G401 (cell line): ENCODE measurements around the gene BTBD2. TPM values are rescaled to one million over a fixed set of nuclear protein-coding genes. Genes with fewer than 3 reads are reported as not detected.
"Not testable (repeated sequence)": the region's sequence is repeated elsewhere in the genome, so short reads cannot be mapped to it uniquely, and the experiment has no call there.

ENCODE experiments used
- DNase-seq: peaks from one replicate; pipeline ENCODE4 v3.0.0-alpha.2; 2015; ENCODE audit warnings: low spot score
- in situ Hi-C: cut with HindIII; loops from 2 replicates; pipeline ENCODE4 v1.10.0; 2016; ENCODE audit warnings: low sequenced_read_pairs, mixed read lengths
- total RNA-seq: library from RNA; depleted of rRNA; stranded (reverse); fragments of >200 nt; shearing (Covaris generic); gene quantifications from 2 replicates; pipeline ENCODE4 v1.2.3, GENCODE V29; 2014

Gene BTBD2
- total RNA-seq, 1 experiment from 2014 or later = 70.9 TPM

DNA sequence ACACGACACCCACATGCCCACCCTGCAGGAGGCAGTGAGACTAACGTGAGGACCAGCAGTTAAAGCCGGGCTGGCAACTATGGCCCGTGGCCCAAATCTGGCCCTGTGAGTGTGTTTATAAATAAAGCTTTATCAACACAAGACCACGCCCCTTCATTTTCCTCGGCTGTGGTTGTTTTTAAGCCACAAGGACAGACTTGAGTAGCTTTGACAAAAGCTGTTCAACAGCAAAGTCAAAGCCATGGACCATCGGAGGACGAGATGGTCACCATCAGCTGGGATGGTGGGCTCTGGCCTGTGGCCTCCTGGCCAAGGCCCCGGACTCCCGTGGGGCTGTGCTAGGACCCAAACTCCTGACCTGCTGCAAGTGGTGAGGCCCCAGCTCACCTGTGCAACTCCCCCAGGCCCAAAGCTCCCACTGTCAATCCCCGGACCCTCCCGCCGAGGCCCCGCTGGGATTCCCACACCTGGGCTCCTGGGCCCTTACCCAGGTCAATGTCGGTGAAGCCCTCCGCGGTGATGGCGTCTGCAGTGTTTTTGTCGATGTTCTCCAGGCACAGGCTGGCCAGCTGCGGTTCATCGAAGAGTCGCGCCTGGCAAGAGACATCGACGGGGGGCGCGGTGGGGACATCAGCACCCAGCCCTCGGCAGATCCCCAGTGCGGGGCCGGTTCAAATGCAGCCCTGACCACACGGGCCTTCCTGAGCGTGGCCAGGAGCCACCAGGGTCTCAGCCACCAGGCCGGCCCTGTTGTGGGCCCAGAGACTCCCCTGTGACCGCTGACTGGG lies 25.1 kb downstream of the BTBD2 start:
- in situ Hi-C loops = no loop called here
- no peak for DNase-seq

DNA sequence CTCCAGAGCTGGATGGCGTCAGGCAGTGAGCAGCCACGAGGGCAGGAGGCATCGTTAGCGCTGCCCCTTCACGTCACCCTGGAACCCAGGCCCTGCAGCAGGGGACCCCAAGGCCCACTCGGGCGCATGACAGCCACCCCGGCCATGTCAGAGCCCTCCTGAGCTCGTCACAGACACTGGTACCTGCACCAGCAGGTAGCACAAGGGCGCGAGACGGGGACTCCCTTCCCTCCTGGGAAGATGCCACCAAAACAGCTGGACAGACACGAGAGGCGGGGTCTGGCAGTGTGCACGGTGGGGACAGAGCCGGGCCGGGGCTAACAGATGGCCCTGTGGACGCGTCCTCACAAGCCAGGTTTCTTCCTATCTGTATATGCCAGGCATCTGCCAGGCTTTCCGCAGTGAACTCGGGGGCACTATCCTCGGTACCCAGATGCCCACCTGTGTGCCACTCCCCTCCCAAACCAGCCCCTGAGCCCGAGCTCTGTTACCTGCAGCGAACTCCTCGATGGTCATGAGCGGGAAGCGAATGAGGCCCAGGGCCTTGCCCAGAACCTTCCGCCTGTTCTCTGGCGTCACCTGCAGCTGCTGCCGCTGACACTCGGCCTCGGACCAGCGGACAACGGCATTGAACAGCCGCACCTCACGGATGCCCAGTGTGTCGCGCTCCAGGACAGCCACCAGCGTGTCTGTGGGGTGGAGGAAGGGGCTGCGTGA lies 25.8 kb downstream of the BTBD2 start:
- DNase-seq = no peak
- in situ Hi-C loops = no loop called here

DNA sequence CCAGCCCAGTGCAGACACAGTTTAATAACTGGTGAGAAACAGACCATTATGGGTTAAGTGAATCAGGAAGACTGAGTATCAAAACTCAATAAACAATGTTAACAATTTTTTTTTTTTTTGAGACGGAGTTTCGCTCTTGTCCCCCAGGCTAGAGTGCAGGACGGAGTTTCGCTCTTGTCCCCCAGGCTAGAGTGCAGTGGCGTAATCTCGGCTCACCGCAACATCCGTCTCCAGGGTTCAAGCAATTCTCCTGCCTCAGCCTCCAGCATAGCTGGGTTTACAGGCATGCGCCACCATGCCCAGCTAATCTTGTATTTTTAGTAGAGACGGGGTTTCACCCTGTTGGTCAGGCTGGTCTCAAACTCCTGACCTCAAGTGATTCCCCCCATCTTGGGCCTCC lies 27.1 kb downstream of the BTBD2 start:
- DNase-seq, in situ Hi-C loops: not testable (repeated sequence)

DNA sequence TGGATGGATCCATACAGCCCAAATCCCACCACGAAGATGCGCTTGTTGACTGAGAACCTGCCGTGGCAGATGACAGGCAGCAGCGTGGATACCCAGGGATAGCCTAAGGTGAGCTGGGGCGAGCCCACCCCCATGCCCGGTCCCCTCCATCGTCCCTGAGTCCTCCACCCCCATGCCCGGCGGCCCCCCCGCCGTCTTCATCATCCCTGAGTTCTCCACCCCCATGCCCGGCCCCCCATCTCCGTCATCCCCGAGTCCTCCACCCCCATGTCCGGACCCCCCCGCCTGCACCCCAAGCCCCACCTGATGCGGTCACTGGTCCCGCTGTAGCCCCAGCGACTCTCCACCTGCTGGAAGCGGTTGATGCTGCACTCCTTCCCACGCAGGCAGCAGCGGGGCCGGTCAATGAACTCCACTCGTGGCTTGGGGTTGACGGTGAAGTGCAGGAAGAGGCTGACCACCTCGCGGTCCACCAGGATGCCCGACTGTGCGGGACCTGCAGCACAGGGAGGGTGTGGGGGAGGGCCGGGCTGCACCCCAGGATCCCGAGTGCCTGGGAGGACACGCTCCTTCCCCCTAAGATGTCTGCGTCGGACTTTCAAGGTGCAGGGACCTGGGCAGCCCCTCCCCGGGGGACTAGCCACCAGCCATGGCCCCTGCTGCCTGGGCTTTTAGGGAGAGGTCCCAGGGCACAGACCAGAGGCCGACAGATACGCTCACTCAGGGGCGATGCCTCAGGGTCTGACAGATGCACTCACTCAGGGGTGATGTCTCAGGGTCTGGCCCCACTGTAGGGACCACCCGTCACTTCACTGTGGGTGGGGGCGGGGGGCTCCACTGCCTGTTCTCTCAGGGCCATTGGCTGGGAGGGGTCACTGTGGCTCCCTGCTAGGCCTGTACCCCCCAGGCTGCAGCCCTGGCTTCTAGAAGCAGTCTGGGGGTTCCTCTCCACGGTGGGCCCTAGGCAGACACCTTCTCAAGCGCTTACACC lies 28.0 kb downstream of the BTBD2 start:
- in situ Hi-C loops = no loop called here
- DNase-seq = no peak

DNA sequence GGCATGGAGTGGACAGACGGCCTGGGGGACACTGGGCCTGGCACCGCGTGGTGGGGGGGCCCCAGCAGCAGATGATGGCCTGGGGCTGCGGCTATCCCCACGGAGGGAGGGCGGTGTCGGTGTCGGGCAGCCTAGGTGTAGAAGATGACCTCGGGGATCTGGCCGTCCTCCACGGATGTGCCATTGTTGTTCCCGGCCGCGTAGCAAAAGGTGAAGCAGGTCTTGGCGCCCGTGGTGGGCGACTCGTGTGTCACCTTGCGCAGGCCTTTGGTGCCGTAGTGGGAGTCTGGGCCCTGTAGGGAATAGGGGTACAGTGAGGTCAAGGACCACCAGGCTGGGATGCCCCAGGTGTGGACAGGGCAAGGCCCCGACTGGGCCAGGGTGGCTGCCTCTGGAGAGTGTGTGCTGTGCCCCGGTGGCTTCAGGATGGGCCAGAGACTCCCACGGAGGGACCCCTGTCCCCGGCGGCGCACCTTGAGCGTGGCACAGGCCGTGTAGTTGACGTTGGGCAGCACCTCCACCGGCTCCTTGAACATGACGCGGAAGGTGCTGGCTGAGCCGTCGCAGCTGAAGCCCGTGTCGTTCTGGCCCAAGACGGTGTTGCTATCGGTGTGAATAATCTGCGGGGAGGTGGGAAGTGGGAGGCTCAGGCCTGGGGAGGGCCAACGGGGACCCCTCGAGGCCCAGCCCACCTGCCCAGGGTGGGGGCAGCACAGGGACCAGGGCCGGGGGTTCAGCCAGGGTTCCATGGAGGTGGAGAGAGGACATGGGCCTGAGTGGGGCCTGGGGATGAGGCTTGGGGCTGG lies 29.0 kb downstream of the BTBD2 start:
- no peak for DNase-seq
- in situ Hi-C loops = no loop called here

DNA sequence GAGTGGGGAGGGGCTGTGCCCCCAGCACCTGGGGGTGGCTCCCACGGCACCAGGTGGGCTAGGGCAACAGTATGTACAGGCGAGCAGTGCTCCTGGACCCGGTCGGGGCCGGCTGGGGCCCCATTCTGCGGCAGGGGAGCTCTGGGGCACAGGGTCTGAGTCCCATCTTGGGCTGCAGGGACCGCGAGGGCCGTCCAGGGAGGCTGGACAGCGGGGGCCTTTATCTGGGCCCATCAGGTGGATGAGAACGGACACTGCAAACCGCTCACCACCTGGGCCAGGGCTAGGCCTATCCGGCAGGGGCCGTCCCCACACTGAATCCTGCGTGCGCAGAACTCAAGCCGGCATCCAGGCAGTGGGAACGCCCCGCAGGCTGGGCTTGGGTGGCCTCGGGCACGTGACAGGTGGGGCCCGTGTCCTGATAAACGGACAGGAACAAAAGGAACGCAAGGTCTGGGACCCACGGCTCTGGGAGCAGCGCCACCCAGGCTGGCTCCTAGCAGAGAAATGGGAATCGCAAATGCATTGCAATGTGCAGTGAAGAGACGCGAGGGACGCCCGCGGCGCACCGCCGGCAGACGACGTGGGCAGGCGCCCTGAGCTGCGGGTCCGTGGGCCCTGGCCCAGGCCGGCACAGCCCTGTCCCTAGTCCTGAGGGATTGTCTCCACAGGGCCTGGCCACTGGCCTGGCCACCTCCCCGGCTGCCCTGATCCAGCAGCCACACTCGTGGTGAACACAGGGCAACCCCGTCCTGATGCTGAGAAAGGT lies 29.7 kb downstream of the BTBD2 start:
- in situ Hi-C loops = no loop called here

DNA sequence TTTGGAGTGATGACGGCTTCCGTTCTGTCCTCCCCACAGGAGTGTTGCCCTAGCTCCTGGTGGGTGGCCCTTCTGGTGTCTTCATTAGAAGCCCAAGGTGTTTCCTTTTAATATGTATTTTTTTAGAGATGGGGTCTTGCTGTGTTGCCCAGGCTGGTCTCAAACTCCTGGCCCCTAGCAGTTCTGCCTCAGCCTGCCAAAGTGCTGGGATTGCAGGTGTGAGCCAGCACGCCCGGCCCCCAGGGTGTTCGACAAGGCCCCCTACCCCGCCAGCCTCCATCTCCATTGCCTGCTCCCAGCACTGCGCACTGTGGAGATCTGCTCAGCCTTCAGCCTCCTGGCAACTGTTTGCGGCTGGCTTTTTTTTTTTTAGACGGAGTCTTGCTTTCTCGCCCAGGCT lies 31.2 kb downstream of the BTBD2 start:
- in situ Hi-C loops = no loop called here
- no peak for DNase-seq

More for the DNA sequence above, 29.7 kb downstream of the BTBD2 start:
- DNase-seq = no peak

DNA sequence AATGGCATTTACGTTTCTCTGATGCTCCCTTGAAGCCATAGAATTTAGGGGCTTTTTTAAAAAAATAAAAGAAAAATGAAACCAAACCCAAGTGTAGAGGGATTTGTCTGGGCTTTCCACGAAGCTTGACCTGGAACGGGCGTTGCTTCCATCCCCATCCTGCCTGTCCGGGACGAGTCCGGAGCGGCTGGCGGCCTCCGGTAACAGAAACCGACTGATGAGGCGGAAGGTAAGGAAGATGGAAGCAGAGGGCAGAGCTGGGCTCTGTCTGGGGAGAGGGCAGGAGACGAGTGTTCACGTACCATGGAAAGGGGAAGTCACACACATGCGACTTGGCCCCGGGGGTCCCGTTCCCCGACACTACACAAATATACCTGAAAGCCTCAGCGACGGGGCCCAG lies 34.3 kb downstream of the BTBD2 start:
- no peak for DNase-seq
- in situ Hi-C loops = no loop called here

DNA sequence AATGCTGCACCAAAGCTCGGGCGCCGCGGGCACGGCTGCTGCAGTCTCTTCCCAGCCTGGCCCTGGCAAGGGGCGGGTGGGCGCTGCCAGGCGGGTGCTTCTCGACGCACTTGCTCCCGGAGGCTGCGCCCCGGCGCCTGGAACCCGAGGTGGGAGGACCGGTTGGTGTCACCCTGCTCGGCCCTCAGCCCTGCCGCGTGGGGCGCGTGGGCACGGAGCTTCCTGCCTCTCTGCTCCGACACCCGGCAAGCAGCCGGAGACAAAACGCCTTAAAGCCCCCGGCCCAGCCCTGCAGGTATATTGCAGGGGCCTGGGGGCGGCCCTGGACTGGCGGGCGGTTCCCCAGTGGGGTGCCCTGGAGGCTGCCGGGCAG lies 34.7 kb downstream of the BTBD2 start:
- in situ Hi-C loops = no loop called here

DNA sequence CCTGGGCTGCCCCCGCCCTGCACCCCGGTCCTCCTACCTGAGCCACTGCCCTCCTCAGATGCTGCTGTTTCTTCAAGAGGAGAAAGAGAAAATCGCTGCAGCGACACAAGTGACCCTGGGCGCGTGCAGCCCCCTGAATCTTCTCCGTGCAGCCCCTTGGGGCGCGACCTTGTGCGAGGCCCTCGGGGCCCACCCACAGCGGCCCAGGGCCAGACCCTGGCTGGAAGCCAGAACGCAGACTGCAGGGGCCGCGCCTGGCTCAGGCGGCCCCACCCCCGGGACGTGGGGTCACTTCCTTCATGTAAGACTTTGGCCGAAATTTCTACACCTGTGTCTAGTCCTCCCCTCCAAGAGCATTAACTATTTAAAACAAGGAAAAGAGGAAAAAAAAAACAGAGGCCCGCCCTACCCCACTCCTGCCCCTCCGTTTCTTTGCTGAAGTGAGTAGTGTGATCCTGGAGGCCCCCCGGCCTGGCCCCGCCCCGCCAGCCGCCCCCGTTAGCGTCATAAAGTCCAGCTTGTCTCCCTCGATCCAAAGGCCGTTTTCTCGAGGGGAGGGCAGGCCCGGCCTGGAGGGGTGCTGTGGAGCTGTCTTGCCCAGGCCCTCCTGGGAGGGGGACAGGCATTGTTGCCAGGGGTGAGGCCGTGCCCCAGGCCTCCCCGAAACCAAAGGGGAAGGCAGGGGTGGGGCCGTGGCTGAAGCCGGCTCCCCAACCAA lies 35.3 kb downstream of the BTBD2 start:
- DNase-seq = no peak
- in situ Hi-C loops = no loop called here

More for the DNA sequence above, 34.7 kb downstream of the BTBD2 start:
- DNase-seq = no peak

DNA sequence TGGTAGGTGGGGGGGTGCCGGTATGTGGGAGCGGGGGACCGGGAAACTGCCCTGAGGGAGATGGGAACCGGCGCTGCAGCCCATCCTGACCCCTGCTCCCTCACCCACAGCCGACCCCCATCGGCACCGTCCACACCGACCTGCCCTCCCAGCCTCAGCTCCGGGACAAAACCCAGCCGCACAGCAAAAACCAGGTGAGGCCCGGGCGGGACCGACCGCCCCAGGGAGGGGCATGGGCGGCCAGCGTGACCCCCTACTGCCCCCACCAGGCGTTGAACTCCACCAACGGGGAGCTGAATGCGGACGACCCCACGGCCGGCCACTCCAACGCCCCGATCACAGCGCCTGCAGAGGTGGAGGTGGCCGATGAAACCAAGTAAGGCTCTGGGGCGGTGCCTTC lies 35.9 kb downstream of the BTBD2 start:
- in situ Hi-C loops = no loop called here
- DNase-seq = no peak

DNA sequence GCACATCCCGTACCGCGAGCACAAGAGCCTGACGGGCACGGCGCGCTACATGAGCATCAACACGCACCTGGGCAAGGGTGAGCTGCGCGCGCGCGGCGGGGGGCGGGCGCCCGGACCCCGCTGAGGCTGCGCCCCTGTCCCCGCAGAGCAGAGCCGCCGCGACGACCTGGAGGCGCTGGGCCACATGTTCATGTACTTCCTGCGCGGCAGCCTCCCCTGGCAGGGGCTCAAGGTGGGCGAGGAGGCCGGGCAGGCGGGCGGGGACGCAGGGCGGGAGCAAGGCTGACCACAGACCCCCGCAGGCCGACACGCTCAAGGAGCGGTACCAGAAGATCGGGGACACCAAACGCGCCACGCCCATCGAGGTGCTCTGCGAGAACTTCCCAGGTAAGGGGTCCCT lies 36.5 kb downstream of the BTBD2 start:
- in situ Hi-C loops = no loop called here
- DNase-seq = no peak

DNA sequence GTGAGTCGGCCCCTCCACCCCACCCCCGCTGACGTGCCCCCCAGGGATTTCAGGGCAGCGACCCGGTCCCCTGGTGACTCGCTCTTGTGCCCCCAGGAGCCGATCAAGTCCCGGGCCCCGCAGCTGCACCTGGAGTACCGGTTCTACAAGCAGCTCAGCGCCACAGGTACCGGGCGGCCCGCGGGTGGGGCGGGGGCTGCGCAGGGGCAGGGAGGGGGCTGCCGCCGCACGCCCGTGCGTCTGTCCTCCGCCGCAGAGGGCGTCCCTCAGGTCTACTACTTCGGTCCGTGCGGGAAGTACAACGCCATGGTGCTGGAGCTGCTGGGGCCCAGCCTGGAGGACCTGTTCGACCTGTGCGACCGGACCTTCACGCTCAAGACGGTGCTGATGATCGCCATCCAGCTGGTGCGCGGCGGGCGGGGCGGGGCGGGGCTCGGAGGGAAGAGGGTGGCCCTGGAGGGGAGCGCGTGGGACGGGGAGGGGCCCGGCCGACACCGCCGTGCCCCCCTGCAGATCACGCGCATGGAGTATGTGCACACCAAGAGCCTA lies 37.1 kb downstream of the BTBD2 start:
- in situ Hi-C loops = no loop called here
- no peak for DNase-seq

DNA sequence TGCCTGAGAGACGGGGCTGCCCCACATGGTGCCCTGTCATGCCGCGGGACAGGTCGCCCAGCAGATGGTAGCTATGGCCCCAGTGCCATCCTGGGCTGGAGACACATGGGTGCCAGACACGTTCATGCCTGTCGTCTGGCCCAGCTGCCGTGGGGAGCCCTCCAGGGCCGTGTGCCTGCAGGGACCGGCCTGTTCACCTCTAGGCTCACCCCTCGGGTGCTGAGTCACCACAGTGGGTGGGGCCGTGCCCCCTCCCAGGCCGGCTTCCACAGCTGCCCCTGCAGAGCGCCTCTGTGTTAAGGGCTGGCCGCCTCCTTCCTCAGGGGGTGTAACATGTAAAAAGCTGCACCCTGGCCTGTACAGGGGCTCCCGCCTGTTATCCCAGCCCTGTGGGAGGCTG lies 38.4 kb downstream of the BTBD2 start:
- DNase-seq = no peak
- in situ Hi-C loops = no loop called here

DNA sequence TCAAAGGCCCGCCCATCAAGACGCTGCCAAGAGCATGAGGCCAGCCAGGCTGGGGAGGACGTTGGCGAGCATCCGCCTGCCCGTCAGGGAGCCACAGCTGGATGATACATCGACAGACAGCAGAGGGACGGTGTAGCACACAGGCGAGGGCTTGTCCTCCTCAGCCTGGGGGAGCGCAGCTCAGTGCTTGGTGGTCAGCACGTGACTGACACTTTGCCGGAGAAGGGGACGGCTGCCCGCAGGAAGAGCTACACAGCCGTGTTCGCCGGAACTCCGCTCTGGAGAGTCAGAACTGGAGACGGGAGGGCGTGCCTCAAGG lies 40.4 kb downstream of the BTBD2 start:
- in situ Hi-C loops = no loop called here
- DNase-seq = no peak

DNA sequence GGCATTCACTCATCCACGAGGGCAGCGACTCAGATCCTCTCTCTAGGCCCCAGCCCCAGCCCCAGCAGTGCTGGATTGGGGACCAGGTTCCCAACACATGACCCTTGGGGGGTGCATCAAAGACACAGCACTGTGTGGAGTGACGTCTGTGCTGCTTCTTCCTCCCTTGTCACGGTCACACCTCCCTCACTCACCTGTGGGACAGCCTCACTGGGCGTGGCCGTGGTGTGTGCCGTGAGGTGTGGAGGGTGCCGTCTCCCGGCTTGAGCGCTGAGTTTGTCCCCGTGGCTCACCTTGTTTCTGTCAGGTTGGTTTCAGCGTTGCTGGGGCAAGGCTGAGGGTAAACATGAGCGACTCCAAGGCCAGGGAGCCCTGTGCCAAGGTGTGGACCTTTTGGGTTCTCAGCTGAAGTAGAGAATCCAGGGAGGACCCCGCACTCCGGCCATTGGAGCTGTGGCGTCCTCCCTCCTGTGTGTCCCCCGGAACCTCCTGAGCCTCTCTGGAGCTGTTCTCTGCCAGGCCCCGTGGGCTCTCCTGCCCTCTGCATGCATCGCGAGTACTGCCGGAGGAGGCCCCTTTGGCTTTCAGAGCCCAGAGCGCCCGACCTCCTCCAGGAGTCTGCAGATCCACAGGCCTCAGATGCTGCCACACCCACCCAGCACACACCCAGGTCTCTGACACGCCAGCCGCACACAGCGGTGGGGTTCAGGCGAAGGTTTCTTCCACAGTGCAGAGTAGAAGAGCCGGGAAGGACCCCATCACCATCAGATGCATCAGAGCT lies 40.9 kb downstream of the BTBD2 start:
- no peak for DNase-seq
- in situ Hi-C loops = no loop called here
